Hematopoietic multipotent progenitor cell treated with erythropoietin and hydrocortisone succinate and interleukin-3 and kit ligand, for 8 days (in vitro differentiated cells): ENCODE measurements around the gene MAPKAPK3.

ENCODE experiments used
- DNase-seq: peaks from one replicate; pipeline ENCODE4 v3.0.0-alpha.2; 2015

MAPKAPK3 gene

GRCh38 chr3:50617096-50617791, at the start of gene MAPKAPK3:
MAPKAPK3 (plus strand) TSS chr3:50617151; CDS start chr3:50617566, 415 bp downstream.
- peak; percentile 53 for DNase-seq

DNA sequence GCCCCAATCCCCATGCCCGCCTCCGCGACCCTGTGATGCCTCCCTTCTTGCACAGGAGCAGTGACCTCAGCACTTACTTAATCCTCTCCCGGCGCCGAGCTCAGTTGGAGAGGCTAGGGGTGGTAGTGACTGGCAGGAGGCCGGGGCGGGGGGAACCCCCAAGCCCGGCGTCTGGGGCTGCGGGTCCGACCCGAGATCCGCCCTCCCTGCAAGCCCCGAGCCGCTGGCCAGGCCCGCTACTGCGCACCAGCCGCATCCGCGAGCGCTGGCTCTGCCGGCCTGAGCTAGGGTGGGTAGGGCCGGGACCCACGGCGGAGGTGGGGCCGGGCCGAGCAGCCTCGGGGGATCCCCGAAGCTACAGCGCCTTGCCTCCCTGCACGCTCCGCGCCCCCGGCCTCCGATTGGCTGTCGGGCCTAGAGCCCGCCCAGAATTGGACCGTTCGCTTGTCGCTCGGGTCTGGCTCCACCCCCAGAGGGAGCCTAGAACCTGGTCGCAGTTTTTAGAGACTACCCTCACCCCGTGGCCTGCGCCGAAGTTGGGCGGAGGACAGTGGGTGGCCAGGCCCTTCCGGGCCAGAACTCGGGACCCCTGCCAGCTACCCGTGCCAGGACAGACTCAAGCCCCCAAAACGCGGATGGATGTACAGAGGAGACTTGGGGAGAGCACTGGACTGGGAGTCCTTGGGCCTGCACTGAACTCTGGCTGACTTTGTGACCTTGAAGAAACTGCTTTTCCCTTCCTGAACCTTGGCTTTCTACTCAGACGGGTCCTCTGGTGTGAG, 49.4 kb upstream of the MAPKAPK3 start, which contains the start of gene C3orf18:
Gene C3orf18, minus strand, starts transcription at position 362 of the 782 bp plus-strand sequence. CDS start 2,048 bp downstream, outside the sequence.
- DNase-seq = peak; percentile 95

DNA sequence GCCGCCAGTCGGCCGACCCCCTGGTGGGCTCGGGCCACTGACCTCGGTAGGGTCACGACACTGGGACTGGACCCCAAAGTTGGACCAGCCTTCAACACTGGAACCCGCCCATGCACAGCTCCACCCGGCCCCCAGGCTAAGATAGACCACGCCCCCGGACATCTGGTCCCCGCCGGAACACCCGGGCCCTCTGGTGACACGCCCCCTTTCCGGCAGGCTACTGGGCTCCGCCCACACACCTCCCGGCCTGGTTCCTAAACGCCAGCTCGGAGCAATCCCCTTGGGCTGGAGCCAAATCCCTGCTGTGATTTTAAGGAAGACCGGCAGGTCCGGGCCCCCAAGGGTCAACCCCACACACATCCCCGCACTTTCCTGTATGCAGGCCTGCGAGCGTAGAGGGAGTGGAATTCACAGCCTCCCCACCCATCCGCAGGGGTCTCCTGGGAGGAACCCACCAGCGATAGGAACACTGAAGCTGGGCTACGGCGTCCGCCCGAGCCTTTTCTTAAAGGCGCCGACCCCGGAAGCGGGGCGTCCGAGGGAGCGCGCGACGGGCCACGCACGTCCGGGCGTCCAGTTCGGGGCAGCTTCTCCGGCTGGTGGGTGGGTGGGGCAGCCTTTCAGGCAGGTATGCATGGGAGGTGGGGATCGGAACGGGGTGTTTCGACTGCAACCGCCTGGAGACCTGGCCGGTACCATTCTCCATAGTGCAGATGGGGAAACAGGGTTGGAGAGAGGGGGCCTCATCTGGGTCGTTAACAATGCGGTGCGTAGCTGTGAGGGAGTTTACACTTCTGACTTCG, 47.8 kb upstream of the MAPKAPK3 start, which contains the start of gene HEMK1:
Gene HEMK1, plus strand, starts transcription at position 576 of the 803 bp plus-strand sequence. CDS start 1,583 bp downstream, outside the sequence.
- peak; percentile 94 for DNase-seq

- no peak for DNase-seq
These were observed 46.3 kb upstream of the MAPKAPK3 start for GRCh38 chr3:50570508-50571279.

- DNase-seq = no peak
These were observed 45.5 kb upstream of the MAPKAPK3 start for GRCh38 chr3:50571486-50571885.

DNA sequence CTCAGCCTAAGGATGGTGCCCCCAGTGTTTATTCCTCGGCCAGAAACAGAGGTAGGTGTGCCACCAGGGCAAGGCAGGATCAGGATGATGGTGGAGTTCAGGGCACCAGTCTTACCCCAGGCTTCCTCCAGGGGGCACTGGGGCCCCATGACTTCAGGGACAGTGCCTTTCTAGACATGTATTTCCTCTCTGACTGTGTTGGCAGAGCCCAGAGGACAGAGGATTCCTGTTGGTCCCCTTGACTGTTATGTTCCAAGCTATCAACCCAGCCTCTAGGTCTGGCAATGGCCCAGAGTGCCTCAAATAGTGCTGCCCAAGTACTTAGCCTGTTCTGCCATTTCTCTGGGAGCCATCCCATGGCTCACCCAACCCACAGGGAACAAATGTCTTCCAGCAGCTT, 44.8 kb upstream of the MAPKAPK3 start:
- DNase-seq = peak; percentile 91

DNA sequence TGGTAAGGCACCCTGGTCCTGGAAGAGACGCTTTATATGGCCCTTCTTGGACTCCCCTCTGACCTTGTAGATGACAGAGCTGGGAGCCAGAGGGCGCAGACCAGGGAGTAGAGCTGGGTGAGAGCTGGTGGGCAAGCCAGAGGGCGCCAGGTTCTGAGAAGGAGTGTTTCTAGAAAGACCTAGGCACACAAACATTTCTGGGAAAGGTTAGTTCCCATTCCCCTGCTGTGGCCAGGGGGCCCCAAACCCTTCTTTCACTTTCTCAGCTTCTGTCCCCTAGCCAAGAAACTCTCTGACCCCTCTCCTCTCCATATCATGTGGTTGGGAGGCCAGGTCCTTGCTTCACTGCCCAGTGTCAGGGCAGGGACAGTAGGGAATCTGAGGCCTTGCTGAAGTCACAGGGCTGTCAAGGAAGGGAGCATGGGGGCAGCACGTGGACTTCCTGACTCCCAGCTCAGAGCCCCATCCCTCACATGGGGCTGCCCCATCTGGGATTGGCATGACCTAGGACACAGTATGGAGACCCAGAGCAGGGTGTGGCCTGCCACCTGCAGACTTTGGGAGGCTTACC, 44.1 kb upstream of the MAPKAPK3 start:
- peak; percentile 44 for DNase-seq

DNA sequence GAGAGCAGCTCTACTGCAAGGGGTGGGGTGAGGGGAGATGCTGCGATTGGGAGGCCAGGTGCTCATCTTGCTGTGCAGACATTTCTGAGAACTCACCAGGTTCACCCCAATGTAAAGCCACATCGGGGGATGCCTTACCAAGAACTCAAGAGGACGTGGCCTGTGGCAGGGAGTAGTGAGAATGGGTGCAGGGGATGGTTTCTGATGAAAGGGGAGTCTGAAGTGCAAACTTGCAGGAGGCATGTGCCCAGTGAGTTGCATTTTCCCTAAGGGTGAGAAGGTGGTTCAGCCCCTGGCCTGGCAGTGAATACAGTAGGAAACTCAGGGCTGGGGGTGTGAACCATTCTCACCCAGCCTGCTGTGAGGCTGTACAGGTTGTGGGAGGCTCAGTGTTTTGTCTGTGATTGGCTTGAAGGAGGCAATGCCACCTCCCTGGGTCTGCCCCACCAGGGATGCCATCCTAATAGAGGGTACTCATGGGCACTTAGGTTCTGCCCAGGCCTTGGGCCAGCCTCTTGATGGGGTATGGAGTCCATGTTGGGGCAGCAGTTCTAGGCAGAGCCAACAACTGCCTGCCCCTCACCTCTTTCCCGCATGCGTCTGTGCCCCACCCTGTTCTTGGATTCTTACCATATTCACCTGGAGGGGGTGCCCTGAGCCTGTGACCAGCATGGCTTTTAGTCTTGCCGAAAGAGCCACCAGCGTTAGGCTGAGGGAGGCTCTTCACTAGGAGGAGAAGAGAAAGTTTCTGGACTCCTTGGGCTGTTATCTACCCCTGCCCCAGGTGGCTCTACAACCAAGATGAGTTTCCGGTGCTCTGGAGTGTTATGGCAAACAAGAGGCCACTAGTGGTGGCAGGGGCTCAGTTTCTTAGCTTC, 43.1 kb upstream of the MAPKAPK3 start:
- DNase-seq = peak; percentile 49

- no peak for DNase-seq
These were observed 42.5 kb upstream of the MAPKAPK3 start for GRCh38 chr3:50574444-50574831.

DNA sequence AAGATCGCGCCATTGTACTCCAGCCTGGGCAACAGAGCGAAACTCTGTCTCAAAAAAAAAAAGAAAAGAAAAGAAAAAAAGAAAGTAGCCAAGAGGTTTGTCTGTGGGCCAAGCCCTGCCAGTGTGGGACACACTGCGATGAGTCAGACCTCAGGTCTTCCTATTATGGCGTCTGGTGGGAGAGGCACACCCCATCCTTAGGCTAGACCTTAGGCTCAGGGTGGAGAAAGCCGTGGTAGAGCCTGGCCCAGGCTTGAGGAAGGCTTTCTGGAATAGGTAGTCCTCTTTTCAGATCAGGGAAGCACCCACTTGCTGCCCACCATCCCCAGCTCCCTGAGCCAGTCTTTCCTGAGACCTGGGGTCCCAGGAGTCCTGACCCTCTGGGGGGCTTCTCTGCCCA, 41.6 kb upstream of the MAPKAPK3 start:
- DNase-seq = peak; percentile 54

- no peak for DNase-seq
These were observed 39.6 kb upstream of the MAPKAPK3 start for GRCh38 chr3:50577348-50577747.

DNA sequence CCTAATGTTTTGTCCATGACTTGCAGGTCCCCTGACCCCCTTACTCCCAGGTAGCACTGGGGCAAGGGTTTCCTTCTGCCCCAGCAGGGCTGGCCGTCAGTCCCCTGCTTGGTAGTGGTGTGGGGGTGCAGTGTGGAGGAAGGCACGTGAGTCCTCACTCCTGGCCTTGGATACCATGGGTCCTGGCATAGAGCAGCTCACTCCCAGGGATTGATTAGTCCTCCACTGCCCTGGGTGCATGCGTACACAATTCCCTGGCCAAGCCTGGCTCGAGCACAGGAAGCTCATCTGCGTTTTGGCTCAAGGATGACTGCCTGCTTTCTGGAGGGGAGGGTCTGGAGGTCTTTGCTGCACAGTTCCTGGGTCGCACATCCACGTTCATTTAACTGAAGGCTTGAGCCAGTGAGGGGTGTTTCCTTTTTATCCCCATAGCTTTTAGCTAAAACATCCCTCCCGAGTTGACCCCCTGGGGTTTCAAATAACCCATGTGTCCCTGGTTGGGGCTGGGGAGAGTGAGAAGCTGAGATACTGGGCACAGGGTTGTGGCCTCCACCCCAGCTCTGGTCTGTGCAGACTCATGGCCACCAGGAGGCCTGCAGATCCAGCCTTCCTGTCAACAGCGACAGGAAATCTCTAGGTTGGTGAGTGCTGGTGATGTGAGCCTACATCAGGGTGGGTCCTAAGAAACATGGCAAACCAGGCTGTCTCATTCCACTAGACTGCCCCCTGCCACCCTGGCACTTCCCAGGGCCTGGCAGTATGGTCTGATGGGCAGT, 36.1 kb upstream of the MAPKAPK3 start:
- DNase-seq = no peak

- no peak for DNase-seq
These were observed 35.5 kb upstream of the MAPKAPK3 start for GRCh38 chr3:50581459-50581842.

- DNase-seq = no peak
These were observed 34.9 kb upstream of the MAPKAPK3 start for GRCh38 chr3:50582083-50582482.

DNA sequence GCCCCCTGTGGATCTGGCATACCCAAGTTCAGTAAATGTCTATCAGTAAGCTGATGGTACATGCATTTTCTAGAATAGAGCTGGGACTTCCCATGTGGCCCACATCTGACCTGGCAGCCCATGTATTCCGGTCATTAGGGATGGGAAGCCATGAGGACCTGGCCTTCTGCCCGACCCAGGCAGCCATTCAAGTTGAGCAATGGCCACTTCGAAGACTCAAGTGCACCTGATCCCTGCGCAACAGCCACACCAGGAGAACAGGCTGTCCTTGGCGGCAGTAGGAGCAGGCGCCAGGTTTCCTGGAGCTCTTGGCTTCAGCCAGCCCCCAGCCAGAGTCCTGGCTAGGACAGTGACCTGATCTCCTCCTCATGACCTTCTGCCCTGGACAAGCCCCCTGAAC, 33.1 kb upstream of the MAPKAPK3 start:
- no peak for DNase-seq

DNA sequence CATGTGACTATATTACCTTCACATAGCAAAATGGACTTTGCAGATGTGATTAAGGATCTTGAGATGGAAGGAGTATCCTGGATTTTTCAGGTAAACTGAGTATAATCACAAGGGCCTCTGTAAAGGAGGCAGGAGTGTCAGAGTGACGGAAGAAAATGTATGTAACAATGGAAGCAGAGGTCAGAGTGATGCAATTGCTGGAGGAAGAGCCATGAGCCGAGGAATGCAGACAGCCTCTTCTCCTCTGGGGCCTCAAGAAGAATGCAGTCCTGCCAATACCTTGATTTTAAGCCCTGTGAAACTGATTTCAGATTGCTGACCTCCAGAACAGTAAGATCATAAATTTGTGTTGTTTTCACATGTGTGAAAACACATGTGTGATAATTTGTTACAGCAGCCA, 32.6 kb upstream of the MAPKAPK3 start:
- no peak for DNase-seq

- DNase-seq = no peak
These were observed 30.8 kb upstream of the MAPKAPK3 start for GRCh38 chr3:50585919-50586762.

DNA sequence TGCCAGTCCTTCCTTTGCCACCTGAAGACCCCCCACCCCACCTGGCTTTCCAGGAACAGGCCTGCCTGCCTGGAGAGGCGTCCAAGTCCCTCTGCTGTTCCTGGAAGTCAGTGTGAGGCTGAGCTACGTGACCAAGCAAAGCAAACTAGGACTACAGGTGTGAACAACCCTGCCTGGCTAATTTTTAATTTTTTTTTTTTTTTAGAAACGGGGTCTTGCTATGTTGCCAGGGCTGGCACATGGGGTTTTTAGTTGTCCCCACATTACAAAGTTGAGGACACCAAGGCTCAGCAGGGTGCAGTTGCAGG, 30.2 kb upstream of the MAPKAPK3 start:
- no peak for DNase-seq

GRCh38 chr3:50587373-50587772, 29.6 kb upstream of the MAPKAPK3 start:
- no peak for DNase-seq
